Hematopoietic multipotent progenitor cell treated with erythropoietin and hydrocortisone succinate and interleukin-3 and kit ligand, for 4 days (in vitro differentiated cells): ENCODE measurements around the gene SLTM.
A peak's percentile ranks its signal among the peaks of the same experiment; 100 is the strongest.
"Not testable (repeated sequence)": the region's sequence is repeated elsewhere in the genome, so short reads cannot be mapped to it uniquely, and the experiment has no call there.

Experiments
- DNase-seq: peaks from one replicate; pipeline ENCODE4 v3.0.0-alpha.2; 2015

SLTM gene

DNA sequence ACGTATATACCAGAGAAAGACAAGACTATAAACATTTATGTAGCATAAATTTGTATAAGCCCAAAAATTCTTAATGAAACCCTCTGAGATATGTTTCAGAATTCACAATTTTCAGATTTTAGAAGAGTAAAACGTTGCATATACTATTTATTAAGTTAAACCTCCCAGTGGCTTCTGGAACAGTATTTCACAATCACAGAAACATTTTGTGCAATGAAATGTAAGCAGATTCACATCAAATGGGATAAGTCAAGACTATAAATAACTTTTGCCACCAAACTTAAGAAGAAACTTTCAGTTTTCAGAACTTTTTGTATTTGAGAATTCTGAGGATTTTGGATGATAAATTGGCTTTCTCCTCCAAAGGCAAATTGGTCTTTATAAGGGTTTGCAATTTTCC, 9.2 kb downstream of the SLTM start:
- DNase-seq: peak; percentile 23

- no peak for DNase-seq
Measured at GRCh38 chr15:58923696-58924300, 9.7 kb downstream of the SLTM start.

DNA sequence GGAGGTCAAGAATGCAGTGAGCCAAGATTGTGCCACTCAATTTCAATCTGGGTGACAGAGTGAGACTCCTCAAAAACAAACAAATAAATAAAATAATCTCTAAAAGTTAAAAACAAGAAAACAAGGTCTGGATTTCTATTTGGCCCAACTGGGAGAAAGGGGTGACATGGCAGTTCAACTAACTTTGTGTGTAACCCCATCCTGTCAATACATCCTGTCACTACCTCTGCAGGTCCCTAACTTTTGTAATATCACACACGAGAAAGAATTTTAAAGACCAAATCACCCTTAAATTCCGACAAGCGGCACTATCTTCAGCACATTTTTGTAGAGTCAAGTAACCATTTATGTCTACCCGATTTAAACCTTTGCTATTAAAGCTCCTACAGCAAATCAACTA, 10.2 kb downstream of the SLTM start:
- no peak for DNase-seq

DNA sequence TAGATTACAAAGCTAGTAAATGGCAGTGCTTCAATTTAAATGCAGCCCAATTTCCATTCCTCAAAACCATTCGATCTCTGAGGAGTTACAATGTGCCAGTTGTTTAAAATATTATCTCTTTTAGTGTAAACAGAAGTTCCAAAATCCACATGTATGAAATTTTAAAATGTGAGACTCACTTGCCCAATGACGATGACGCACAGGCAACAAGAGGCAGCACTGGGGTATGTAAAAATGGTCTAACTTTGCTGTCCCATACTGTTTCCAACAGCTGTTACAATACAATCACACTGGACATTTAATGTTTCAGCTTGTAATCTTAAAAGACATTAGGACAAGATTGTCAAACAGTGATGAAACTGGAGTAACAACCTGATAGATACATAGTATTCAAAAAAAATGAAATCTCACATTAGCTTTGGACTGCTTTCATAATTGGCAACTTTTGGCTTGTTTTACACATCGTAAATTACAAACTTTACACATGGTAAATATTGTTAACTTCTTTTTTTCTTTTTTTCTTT, 12.2 kb downstream of the SLTM start:
- no peak for DNase-seq

DNA sequence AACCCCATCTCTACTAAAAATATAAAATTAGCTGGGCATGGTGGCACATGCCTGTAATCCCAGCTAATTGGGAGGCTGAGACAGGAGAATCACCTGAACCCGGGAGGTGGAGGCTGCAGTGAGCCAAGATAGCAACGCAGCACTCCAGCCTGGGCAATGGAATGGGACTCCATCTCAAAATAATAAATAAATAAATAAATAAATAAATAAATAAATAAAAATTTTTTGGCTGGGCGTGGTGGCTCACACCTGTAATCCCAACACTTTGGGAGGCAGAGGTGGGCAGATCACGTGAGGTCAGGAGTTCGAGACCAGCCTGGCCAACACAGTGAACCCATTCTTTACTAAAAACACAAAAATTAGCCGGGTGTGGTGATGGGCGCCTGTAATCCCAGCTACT, 13.0 kb downstream of the SLTM start:
- not testable (repeated sequence) for DNase-seq

- DNase-seq: no peak
Measured at GRCh38 chr15:58919232-58919631, 14.2 kb downstream of the SLTM start.

- DNase-seq: no peak
Measured at GRCh38 chr15:58918239-58918638, 15.2 kb downstream of the SLTM start.

GRCh38 chr15:58917613-58918129, 15.8 kb downstream of the SLTM start:
- not testable (repeated sequence) for DNase-seq

- no peak for DNase-seq
Measured at GRCh38 chr15:58916962-58917361, 16.5 kb downstream of the SLTM start.

DNA sequence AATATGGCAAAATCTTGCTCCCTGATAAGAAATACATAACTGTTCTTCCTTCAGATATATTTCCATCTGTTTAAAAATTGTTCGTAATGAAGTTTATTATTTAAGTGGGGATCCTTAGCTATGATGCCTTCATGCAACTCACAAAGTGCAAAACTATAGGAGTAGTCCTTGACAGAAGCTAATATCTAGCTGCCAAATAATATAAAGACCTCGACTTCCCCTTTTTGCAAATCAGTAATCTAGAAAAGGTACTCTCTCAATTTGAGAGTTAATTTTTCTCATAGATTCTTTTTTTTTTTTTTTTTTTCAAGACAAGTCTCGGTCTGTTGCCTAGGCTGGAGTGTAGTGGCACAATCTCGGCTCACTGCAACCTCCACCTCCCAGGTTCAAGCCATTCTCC, 23.0 kb downstream of the SLTM start:
- DNase-seq: peak; percentile 24

DNA sequence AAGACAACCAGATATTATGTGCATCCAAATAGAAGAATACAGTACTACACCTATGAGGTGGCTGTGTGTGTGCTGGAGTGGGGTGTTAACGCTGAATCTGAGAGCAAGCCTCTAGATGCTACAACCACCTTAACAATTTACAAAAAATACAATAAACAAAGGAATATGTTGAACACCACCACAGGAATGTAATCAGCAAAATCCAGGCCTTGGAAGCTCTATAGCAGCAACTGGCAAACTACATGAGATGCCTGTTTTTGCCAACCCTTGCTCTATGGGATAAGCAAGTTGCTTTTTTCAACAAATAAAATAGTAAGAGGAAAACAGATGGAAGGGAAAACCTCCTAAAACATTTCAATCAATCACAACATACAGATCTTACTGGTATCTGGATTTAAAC, 23.9 kb downstream of the SLTM start:
- DNase-seq: no peak

DNA sequence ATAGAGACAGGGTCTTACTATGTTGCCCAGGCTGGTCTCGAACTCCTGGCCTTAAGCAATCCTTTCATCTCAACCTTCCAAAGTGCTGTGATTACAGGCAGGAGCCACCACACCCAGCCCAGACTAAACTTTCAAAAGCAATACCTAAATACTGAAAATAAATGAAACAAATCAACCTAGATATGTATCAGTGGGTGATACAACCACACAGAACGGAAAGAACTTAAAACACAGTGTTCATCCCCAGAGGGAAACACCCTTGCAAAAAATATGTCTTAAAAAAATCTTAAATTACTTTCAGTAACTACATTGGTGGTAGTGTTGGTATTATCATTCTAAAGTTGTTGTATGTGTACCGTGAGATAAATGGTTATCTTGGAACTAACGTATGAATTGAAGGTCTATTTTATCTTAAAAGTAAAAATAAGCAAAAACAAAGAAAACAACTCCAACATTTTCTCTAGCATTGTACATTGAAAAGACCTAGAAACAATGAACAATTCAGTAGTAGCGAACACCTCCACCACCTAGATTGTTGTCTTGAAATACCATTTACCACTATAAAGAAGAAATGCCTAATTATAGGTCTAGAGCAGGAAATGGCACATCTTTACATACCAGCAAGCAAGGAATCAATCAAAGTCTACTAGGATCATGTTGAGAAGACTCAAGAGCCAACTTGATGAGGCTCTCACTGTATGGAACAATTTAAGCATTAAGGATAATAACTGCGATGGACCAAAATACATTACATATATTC, 24.7 kb downstream of the SLTM start:
- DNase-seq: no peak

- no peak for DNase-seq
Measured at GRCh38 chr15:58900631-58901030, 32.8 kb downstream of the SLTM start.

GRCh38 chr15:58898150-58898680, 35.3 kb downstream of the SLTM start:
- no peak for DNase-seq

DNA sequence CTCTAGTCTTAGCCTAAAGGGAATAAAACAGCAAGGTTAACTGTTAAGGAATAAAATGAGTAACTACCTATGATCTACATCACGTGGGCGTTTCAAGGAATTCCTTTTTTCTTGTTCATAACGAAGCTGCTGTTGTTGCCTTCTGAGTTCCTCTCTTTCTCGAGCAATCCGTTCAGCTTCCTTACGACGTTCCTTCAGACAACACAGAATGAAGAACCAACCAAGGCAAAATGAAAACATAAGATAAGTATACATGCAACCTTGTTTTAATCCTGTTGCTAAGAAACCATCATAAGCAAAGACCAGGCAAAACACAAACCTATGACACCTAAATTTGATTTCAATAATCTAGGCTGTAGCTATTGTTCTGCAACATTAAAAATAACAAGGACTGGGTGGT, 44.1 kb downstream of the SLTM start:
- no peak for DNase-seq

DNA sequence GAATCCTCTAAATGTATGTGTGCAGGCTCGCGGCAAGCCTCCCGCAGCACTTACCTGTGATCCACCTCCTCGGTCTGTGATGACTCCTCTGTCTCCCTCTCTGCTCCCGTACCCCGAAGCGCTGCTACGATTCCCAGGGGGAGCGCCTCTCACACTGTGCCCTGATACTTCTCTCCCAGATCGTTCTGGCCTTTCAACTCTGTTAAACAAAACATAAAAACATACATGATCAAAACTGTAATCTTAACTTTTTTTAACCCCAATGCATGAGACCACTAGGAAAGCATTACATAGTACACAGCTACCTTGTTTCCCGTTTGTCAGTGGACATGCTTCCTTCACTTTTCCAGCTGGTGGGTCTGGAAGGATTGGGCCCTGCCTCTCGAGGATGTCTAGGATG, 46.6 kb downstream of the SLTM start:
- no peak for DNase-seq

DNA sequence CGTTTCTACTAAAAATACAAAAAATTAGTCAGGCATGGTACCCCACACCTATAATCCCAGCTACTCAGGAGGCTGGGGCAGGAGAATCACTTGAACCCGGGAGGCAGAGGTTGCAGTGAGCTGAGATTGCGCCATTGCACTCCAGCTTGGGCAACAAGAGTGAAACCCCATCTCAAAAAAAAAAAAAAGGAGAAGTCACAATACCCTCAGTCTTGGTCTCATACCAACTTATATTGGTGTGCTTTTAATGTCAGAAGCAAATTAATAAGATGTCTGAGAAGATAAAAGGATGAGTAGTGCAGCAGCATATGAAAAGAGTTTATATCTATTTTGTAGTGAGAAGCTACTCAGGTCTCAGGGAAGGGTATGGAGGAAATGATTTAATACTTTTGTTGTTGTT, 49.6 kb downstream of the SLTM start:
- peak; percentile 28 for DNase-seq

- no peak for DNase-seq
Measured at GRCh38 chr15:58882243-58882642, 51.2 kb downstream of the SLTM start.

DNA sequence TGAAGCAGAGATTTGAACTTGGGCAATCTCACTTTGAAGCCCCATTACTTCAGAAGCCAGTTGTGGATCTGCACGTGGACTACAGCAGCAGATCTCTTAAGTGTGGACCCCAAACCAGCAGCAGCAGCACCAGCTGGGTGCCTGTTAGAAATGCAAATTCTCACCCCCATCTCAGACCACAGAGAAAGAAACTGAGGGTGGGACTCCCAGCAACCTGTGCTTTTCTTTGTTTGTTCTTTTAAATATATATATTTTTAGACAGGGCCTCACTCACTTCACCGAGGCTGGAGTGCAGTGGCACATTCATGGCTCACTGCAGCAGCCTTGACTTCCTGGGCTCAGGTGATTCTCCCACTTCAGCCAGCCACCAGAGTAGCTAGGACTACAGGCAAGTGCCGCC, 53.2 kb downstream of the SLTM start:
- DNase-seq: no peak

GRCh38 chr15:58877999-58878825, 55.3 kb downstream of the SLTM start:
- no peak for DNase-seq

DNA sequence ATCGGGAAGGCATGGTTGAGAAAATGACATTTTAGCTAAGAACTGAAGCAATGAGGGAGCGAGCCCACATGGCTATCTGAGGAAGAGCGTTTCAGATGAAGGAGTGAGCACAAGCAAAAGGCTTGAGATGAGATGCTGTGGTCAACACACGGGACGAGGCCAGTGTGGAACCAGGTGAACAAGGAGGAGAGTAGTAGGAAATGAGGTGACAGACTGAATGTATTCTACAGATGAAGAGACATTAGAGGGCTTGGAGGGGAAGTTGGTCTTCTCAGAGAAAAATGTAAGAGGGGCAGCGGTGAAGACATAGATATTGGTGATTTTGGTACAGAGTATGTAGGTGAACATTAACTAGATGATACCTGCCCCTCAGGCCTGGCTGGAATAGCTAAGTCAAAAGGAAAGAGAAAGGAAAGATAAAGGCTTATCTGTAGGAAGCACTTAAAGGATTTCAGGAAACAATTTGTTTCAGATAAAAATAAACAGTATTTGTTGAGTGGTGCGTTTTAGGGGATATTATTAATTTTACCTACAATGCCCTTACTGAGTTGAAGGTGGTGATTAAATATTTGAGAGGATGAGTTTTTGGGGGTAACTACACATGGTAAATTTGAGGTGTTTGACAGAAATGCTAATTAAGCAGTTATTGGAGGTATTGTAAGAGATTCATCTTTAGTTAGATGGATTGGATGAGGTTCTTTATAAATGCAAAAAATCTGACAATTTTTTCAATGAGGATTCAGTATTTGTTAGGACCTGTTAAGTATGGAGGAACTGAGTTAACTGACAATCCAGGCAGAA, 57.0 kb downstream of the SLTM start:
- no peak for DNase-seq

- DNase-seq: no peak
Measured at GRCh38 chr15:58875343-58875742, 58.1 kb downstream of the SLTM start.
